ENCODE data around the gene LHB. TPM values are rescaled to one million over a fixed set of nuclear protein-coding genes. Genes with fewer than 3 reads are reported as not detected.

The LHB gene
- total RNA-seq: 0.17 and 0.22 TPM in 2 replicates

DNA sequence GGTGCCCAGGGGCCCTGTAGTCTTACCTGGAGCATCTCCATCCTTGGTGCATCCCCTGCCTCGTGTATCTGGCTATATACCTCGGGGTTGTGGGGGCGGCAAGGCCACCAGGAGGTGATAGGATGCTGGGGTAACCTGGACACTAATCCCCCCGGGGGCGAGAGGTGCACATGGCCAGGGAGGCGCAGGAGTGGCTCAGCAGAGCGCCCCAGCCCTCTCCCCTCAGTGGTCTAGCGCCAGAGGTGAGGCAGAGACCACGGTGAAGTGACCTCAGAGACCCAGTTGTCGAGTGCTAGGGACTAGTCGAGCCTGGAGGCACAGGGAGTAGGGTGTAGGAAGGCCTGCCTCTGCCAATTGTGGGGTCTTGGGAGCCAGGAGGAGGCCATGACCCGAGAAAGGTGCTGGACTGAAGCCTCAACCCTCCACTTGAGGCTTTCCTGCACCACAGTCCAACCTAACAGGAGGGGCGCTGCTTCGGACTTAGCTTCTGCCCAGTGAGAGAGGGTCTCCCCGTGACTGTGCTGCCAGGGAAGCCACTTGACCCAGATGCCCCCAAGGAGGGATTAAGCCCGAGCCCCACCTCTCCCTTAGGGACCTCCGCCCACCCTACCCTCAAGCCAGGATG is at the start of gene LHB:
Gene LHB, minus strand, starts transcription at position 51 of the 625 bp plus-strand sequence. Its CDS starts 10 bp downstream, at position 41.

DNA sequence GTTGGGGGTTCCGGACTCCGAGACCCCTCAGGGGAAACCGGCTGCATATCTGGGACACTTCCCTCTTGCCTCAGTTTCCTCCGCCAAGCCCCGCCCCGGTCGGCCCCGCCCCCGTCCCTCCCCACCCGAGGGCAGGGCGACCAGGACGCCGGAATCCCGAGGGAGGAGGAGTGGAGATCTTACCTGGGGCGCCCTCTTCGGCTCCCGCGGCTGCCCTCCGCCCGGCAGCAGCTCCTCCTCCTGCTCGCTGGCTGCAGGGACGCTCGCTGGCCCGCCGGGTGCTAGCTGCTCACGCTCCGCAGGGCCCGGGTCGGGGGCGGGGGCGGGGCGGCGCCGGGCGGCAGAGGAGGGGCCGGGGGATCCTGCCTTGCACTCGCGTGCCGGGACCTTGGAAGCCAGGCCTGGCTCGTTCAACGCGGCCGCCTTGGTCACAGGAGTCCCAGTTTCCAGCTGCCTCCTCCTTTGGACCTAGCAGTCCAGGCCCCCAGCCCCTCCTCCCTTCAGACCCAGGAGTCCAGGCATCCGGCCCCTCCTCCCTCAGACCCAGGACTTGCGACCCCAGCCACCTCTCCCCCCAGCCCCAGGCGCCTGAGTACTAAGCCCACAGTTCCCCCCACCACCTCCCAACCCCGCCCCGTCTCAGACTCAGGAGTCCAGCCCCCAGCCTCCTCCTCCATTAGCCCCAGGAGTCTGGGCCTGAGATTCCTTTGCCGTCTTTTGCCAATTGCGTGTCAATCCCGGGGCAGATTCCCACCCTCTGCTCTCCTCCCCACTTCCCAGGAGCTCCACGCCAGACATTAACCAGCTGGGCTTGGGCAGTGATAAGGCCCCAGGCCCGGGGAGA is 48.1 kb upstream of the LHB start, which contains the start of gene NTF4:
Gene NTF4, minus strand, starts transcription at position 51 of the 844 bp plus-strand sequence. CDS start 2,821 bp downstream, outside the sequence.

DNA sequence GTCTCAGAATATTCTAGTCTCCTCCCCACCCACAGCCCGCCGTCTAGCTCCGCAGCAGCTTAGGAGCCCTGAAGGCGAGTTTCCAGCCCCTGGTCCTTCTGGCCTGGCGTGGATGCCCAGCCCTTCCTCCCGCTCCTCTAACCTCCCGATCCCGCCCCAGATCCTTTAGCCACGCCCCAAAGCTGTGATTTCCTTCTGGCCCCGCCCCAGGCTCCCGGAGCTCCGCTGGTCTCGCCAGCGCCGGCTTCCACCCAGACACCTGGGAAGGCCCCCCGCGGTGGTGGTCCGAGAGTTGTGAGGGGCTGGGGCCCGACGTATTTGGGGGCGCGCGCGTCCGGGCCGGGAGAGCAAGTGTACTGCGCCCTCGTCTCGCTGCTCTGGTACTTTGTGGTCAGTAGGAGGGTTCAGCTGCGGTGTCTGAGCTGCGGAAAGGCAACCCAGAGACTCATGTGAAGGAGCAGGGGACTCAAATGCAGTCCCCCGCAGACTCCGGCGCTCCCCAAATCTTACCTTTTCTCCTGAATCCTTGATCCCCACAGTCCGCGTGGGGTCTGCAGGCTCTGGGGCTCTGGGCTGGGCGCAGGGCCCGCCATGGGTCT is 40.8 kb upstream of the LHB start, which contains the start of gene CGB7:
Gene CGB7, minus strand, starts transcription at position 114 of the 599 bp plus-strand sequence. CDS start 2,374 bp downstream, outside the sequence.

DNA sequence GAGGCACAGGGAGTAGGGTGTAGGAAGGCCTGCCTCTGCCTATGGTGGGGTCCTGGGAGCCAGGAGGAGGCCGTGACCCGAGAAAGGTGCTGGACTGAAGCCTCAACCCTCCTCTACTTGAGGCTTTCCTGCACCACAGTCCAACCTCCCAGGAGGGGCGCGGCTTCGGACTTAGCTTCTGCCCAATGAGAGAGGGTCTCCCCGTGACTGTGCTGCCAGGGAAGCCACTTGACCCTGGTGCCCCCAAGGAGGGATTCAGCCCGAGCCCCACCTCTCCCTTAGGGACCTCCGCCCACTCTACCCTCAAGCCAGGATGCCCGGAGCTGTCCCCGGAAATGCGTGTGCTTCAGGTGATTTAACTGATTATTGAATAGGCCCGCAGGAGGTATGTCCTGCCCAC is 32.1 kb upstream of the LHB start, which contains the start of gene CGB8:
Gene CGB8, minus strand, starts transcription at position 101 of the 400 bp plus-strand sequence. CDS start 372 bp downstream, outside the sequence.

DNA sequence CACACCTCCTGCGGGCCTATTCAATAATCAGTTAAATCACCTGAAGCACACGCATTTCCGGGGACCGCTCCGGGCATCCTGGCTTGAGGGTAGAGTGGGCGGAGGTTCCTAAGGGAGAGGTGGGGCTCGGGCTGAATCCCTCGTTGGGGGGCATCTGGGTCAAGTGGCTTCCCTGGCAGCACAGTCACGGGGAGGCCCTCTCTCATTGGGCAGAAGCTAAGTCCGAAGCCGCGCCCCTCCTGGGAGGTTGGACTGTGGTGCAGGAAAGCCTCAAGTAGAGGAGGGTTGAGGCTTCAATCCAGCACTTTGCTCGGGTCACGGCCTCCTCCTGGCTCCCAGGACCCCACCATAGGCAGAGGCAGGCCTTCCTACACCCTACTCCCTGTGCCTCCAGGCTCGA is 26.7 kb upstream of the LHB start, which contains the start of gene CGB5:
Gene CGB5, plus strand, starts transcription at position 301 of the 400 bp plus-strand sequence. CDS start 362 bp downstream, outside the sequence.

DNA sequence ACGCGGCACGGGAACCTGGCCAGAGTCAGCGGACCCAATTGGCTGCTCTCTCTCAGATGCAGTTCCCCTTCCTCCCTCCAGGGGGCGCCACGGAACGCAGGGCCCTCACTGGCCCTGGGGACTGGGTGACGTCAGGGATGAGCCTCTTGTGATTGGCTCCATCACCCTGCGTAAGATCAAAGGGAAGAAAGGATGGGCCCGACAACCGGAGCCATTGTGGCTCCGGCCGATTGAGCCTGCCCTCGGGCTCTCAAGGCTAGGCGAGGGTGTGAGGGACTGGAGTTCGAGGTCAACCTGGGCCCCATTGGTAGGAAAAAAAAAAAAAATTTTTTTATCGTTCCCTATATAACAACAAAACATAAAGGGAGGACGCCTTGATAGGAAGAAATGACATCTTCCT is 19.9 kb upstream of the LHB start, which contains the start of gene CGB1:
Gene CGB1, minus strand, starts transcription at position 81 of the 400 bp plus-strand sequence. CDS start 184 bp downstream, outside the sequence.

DNA sequence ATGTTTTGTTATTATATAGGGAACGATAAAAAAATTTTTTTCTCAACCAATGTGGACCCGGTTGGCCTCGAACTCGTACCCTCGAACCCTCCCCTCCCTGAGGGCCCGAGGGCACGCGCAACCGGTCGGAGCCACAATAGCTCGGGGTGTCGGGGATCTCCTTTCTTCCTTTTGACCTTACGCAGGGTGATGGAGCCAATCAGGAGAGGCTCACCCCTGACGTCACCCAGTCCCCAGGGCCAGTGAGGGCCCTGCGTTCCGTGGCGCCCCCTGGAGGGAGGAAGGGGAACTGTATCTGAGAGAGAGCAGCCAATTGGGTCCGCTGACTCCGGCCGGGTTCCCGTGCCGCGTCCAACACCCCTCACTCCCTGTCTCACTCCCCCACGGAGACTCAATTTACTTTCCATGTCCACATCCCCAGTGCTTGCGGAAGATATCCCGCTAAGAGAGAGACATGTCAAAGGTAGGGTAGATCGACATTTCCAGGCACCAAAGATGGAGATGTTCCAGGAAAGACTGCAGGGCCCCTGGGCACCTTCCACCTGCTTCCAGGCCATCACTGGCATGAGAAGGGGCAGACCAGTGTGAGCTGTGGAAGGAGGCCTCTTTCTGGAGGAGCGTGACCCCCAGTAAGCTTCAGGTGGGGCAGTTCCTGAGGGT is 14.9 kb upstream of the LHB start, which contains the start of gene CGB2:
Gene CGB2, plus strand, starts transcription at position 249 of the 660 bp plus-strand sequence. Its CDS starts 206 bp downstream, at position 455.

DNA sequence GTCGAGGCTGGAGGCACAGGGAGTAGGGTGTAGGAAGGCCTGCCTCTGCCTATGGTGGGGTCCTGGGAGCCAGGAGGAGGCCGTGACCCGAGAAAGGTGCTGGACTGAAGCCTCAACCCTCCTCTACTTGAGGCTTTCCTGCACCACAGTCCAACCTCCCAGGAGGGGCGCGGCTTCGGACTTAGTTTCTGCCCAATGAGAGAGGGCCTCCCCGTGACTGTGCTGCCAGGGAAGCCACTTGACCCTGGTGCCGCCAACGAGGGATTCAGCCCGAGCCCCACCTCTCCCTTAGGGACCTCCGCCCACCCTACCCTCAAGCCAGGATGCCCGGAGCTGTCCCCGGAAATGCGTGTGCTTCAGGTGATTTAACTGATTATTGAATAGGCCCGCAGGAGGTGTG is 7.3 kb upstream of the LHB start, which contains the start of gene CGB3:
Gene CGB3, minus strand, starts transcription at position 101 of the 400 bp plus-strand sequence. CDS start 362 bp downstream, outside the sequence.

DNA sequence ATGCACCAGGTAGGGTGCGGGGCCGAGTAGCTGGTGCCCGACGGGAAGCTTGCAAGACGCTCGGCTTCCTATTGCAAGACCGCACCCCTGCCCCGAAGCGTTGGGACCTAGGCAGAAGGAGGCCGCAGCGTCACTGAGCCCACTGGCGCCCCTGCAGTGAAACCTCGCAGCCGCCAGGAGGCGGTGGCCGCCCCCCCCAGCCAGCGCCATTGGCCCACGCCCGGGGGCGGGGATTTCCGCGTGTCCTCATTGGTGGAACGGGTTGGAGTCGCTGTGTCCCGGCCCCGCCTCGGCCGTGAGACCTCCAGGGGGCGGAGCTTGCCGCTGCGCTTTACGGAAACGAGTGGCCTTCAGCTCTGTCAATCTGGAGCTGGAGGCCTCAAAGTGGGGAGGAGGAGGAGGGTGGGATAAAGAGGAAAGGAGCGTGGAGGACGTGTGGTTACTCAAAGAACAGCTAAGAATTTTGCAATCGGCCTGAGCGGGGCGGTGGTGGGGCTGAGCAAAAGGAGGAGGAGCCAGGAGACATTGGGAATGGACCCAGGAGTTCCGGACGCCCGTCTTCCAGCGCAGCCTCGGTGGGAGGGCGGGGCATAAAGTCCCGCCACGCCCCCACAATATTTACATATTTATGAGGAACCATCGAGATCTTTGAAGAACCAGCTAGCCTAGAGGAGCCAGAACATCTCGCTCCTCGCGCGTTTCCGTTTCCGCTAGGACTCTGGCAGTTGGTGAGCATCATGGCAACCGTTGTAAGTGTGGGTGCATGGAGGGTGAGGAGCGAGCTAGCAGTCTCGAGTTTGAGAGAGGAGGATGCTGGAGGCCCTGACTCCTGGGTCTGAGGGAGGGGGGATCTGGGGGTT is 23.5 kb downstream of the LHB start, which contains the start of the genes GYS1 and RUVBL2:
Gene GYS1, minus strand, starts transcription at position 135 of the 860 bp plus-strand sequence. CDS start 197 bp downstream, outside the sequence.
Gene RUVBL2, plus strand, starts transcription at position 713 of the 860 bp plus-strand sequence. Its CDS starts 25 bp downstream, at position 738.

Other genes with a start within 250 kb of the LHB start
- 23.5 and 26.8 TPM in 2 replicates for gene BCAT2, start 206.1 kb downstream of the LHB start, total RNA-seq
- gene HSD17B14, start 180.6 kb downstream of the LHB start, total RNA-seq: 3.0 and 6.2 TPM in 2 replicates
- gene PLEKHA4, start 148.5 kb downstream of the LHB start, total RNA-seq: 5.3 and 7.6 TPM in 2 replicates
- 34.9 and 52.9 TPM in 2 replicates for gene PPP1R15A, start 144.7 kb downstream of the LHB start, total RNA-seq
- 0.09 and 0.11 TPM in 2 replicates for gene TULP2, start 118.3 kb downstream of the LHB start, total RNA-seq
- 142 and 143 TPM in 2 replicates for gene NUCB1, start 116.8 kb downstream of the LHB start, total RNA-seq
- gene DHDH, start 83.4 kb downstream of the LHB start, total RNA-seq: not detected in 2 replicates
- gene BAX, start 62.2 kb downstream of the LHB start, total RNA-seq: 71.3 and 87.3 TPM in 2 replicates
- gene FTL, start 51.8 kb downstream of the LHB start, total RNA-seq: 786 and 994 TPM in 2 replicates
- gene GYS1, start 23.8 kb downstream of the LHB start, total RNA-seq: 13.4 and 13.8 TPM in 2 replicates
- gene RUVBL2, start 23.2 kb downstream of the LHB start, total RNA-seq: 106 and 141 TPM in 2 replicates
- not detected in 2 replicates for gene CGB3, start 7.2 kb upstream of the LHB start, total RNA-seq
- gene CGB2, start 14.8 kb upstream of the LHB start, total RNA-seq: not detected in 2 replicates
- gene CGB1, start 19.8 kb upstream of the LHB start, total RNA-seq: not detected in 2 replicates
- gene CGB5, start 26.8 kb upstream of the LHB start, total RNA-seq: not detected in 2 replicates
- not detected in 2 replicates for gene CGB8, start 32.0 kb upstream of the LHB start, total RNA-seq
- gene CGB7, start 40.7 kb upstream of the LHB start, total RNA-seq: not detected in 2 replicates
- gene NTF4, start 47.7 kb upstream of the LHB start, total RNA-seq: not detected in 2 replicates
- gene KCNA7, start 55.6 kb upstream of the LHB start, total RNA-seq: under 0.01 TPM in 1 of 2 replicates, not detected in the other
- gene SNRNP70, start 68.4 kb upstream of the LHB start, total RNA-seq: 149 and 151 TPM in 2 replicates
- 1.2 and 2.8 TPM in 2 replicates for gene LIN7B, start 97.3 kb upstream of the LHB start, total RNA-seq
- gene C19orf73, start 102.1 kb upstream of the LHB start, total RNA-seq: 0.43 TPM in 2 replicates
- gene PPFIA3, start 102.5 kb upstream of the LHB start, total RNA-seq: 6.6 and 8.0 TPM in 2 replicates
- under 0.01 TPM in 1 of 2 replicates, not detected in the other for gene HRC, start 138.3 kb upstream of the LHB start, total RNA-seq
- gene TRPM4, start 140.7 kb upstream of the LHB start, total RNA-seq: 16.2 and 17.2 TPM in 2 replicates